DMS153 treated with DMSO at 0.1 percent for 48 hours (cell line): Measurements from ENCODE around the gene THRA.

Experiments used
- DNase-seq: peaks from one replicate; lab custom pipeline; 2025; ENCODE audit not compliant: unreplicated experiment; lab: John Stamatoyannopoulos, UW

The THRA gene, protein sequence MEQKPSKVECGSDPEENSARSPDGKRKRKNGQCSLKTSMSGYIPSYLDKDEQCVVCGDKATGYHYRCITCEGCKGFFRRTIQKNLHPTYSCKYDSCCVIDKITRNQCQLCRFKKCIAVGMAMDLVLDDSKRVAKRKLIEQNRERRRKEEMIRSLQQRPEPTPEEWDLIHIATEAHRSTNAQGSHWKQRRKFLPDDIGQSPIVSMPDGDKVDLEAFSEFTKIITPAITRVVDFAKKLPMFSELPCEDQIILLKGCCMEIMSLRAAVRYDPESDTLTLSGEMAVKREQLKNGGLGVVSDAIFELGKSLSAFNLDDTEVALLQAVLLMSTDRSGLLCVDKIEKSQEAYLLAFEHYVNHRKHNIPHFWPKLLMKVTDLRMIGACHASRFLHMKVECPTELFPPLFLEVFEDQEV

DNA sequence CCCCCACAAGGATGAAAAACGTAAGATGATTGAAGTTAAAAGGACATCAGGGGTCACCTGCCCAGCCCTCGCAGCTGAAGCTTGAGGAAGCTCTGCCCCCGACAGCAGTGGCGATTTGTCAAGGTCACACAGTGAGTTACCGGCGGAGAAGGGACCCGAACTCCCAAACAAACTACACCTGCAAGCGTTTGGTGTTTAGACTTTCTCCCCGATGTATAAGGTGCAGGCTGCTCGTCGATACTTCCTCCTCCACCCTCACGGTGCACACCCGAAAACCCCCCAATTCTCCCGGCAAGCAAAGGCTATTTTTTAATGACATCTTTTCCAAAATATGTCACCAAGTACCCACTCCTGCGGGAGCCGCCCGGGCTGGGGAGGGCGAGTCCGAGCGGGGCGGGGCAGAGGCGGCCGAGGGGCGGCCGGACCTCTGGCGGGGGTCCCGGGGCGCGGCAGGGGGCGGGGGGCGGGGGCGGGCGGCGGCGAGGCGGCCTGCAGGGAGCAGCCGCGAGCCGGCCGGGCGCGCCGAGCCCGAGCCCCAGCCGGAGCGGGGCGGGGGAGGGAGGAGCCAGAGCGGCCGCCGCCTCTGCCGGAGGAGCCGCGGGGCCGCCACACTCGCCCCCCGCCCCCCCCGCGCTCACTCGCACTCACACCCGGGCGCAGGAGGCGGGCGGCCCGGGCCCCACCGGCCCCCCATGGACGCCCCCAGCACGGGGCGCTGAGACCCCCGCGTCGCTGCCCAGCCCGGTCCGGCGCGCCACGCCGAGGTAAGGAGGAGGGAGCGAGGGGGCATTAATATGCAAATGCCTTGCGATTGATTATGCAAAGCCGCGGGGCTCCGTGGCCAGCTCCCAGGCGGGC is at the start of gene THRA:
Gene THRA, plus strand, starts transcription at position 637 of the 858 bp plus-strand sequence. CDS start 11,524 bp downstream, outside the sequence.
- peak; percentile 17 for DNase-seq

DNA sequence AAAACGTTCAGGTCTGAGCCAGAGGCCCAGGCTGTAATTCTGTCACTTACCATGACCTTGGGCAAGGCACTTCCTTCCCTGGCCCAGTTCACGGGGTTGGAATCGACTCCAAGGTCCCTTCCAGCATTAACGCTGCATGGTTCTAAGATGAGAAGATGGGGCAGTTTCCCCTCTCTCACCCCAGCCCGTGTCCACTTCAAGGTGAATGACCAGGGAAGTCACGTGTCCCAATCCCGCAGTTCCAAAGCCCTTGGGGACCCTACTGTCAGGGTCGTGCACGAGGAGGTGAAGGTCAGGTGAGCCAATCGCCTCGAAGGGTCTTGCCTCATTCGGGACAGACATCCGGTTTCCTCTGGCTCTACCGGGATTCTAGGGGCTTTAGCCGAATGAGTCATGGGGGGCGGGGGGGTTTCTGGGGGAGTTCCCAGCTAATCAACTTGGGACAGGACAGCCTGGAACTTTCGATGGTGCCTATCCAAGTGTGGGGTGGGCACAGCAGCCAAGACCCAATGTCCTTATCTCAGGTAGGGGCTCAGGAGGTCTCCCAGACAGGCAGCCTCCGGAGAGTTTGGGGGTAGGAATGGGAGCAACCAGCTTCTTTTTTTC is 48.3 kb upstream of the THRA start:
- DNase-seq = no peak

DNA sequence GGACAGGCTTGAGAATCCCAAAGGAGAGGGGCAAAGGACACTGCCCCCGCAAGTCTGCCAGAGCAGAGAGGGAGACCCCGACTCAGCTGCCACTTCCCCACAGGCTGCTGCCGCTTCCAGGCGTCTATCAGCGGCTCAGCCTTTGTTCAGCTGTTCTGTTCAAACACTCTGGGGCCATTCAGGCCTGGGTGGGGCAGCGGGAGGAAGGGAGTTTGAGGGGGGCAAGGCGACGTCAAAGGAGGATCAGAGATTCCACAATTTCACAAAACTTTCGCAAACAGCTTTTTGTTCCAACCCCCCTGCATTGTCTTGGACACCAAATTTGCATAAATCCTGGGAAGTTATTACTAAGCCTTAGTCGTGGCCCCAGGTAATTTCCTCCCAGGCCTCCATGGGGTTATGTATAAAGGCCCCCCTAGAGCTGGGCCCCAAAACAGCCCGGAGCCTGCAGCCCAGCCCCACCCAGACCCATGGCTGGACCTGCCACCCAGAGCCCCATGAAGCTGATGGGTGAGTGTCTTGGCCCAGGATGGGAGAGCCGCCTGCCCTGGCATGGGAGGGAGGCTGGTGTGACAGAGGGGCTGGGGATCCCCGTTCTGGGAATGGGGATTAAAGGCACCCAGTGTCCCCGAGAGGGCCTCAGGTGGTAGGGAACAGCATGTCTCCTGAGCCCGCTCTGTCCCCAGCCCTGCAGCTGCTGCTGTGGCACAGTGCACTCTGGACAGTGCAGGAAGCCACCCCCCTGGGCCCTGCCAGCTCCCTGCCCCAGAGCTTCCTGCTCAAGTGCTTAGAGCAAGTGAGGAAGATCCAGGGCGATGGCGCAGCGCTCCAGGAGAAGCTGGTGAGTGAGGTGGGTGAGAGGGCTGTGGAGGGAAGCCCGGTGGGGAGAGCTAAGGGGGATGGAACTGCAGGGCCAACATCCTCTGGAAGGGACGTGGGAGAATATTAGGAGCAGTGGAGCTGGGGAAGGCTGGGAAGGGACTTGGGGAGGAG is 47.5 kb upstream of the THRA start, which contains the start of gene CSF3:
Gene CSF3, plus strand, starts transcription at position 436 of the 993 bp plus-strand sequence. Its CDS starts 35 bp downstream, at position 471.
- peak; percentile 15 for DNase-seq

DNA sequence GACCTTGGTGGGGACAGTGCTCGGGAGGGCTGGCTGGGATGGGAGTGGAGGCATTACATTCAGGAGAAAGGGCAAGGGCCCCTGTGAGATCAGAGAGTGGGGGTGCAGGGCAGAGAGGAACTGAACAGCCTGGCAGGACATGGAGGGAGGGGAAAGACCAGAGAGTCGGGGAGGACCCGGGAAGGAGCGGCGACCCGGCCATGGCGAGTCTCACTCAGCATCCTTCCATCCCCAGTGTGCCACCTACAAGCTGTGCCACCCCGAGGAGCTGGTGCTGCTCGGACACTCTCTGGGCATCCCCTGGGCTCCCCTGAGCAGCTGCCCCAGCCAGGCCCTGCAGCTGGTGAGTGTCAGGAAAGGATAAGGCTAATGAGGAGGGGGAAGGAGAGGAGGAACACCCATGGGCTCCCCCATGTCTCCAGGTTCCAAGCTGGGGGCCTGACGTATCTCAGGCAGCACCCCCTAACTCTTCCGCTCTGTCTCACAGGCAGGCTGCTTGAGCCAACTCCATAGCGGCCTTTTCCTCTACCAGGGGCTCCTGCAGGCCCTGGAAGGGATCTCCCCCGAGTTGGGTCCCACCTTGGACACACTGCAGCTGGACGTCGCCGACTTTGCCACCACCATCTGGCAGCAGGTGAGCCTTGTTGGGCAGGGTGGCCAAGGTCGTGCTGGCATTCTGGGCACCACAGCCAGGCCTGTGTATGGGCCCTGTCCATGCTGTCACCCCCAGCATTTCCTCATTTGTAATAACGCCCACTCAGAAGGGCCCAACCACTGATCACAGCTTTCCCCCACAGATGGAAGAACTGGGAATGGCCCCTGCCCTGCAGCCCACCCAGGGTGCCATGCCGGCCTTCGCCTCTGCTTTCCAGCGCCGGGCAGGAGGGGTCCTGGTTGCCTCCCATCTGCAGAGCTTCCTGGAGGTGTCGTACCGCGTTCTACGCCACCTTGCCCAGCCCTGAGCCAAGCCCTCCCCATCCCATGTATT is 46.5 kb upstream of the THRA start:
- DNase-seq = no peak

DNA sequence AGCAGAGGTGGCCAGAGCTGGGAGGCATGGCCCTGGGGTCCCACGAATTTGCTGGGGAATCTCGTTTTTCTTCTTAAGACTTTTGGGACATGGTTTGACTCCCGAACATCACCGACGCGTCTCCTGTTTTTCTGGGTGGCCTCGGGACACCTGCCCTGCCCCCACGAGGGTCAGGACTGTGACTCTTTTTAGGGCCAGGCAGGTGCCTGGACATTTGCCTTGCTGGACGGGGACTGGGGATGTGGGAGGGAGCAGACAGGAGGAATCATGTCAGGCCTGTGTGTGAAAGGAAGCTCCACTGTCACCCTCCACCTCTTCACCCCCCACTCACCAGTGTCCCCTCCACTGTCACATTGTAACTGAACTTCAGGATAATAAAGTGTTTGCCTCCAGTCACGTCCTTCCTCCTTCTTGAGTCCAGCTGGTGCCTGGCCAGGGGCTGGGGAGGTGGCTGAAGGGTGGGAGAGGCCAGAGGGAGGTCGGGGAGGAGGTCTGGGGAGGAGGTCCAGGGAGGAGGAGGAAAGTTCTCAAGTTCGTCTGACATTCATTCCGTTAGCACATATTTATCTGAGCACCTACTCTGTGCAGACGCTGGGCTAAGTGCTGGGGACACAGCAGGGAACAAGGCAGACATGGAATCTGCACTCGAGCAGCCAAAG is 45.2 kb upstream of the THRA start:
- DNase-seq = no peak

DNA sequence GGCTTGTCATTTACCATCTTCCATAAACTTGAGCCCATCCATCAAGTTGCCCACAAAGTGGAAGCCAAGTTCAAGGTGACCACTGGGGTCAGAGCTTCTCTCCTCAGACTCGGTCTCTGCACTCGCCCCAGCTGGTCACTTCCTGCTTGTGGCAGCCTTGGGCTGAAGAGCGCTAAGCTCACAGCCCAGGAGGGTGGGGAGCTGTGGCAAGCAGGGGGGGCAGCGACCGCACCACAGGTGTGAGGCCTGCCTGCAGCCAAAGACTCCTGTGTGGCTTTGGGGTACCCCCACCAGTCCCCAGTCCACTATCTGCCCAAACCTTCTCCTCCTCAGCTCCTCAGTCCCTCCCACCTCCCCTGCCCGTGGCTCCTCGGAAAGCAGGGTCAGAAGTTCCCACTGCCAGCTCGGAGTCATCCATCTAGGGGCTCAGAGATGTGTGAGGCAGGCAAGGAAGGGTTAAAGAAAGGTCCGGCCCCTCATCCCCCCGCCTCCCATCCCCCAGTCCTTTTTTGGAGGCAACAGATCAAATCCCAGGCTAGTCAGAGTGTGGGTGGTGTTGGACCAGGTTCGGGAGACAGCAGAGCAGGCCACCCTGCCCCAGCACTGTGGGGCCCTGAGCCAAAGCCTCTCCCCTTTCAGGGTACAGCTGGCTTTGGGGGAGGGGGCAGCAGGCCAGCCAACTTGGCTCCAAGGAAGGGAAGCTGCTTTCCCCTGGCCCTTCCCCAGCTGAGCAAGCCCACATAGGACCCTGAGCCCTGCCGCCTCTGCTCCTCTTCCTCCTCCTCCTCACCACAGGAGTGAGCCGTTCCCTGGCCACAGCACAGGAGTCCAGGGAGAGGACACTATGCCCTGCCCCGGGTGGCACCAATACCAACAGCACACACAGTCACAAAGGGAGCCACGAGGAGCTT is 44.3 kb upstream of the THRA start:
- DNase-seq = no peak

DNA sequence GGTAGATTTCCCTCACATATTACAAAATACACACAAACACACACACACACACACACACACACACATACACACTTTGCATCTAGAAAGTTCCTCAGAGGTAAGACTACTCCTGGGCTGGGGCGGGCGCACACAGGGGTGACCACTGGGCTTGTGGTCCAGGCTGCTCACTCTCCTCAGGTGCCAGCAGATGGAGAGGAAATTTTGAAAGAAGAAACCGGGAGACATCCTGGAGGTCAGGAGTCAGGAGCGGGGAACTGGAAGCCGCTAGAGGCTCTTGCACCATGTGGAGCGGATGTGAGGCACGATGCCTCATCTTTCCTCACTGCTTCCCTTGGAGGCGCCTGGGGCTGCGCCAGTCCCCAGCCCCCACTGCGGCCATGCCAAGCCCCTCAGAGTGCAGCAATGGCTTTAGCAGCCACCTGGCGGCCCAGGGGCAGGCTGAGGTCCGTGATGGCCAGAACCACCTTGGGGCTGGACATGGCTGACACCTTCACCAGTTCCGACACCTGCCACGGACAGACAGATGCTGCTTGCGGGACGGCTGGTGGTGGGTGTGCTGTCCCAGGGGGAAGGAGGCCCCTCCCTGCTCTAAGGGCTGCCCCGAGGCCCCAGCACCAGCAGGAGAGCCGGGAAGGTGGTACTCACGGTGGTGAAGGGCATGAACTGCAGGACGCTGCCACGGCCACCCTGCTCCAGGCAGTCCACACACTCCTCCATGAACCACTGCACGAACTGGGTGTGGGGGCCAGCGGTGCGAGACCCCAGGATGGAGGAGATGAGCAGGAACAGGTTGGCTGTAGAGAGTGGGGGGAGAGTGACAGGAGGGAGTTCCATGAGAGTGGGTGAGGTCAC is 43.4 kb upstream of the THRA start:
- no peak for DNase-seq

DNA sequence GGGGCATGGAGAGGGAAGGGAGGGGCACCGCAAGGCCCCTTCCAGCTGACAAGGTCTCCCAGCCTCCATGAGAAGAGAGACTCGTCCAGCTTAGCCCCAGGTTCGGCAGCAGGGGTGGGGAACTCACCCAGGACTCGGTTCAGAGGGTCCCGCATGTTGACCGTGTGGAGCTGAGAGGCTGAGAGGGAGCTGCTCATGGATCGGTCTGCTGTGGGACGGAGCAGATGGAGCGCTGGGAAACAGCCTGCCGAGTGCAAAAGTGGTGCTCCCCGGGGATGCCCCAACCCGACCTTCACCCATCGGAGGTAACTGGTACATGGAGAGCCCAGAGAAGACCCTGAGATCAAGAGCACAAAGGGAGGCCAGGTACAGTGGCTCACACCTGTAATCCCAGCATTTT is 42.6 kb upstream of the THRA start:
- DNase-seq = no peak

DNA sequence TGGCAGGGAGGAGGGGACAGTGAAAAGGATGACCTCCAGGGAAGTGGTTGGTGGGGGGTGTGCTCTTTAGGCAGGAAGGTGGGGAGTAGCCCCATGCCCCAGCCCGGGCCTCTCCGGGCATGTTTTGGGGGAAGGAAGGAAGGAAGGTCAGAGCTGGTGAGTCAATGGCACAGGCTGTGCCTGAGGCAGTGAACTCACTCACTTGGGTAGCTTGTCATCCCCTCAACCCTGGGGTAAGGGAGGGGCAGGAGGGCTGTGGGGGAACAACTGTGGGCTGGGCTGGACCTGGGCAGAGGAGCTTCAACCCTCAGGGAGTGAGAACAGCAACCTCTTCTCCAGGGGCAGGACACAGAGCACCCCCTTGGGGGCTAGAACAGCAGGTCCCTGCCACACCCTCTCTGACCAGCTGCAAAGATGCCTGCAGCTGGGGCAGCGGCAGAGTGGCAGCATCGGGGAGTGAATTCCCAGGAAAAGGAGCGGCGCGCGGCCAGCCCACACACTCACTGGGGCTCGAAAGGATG is 41.3 kb upstream of the THRA start:
- DNase-seq = no peak

DNA sequence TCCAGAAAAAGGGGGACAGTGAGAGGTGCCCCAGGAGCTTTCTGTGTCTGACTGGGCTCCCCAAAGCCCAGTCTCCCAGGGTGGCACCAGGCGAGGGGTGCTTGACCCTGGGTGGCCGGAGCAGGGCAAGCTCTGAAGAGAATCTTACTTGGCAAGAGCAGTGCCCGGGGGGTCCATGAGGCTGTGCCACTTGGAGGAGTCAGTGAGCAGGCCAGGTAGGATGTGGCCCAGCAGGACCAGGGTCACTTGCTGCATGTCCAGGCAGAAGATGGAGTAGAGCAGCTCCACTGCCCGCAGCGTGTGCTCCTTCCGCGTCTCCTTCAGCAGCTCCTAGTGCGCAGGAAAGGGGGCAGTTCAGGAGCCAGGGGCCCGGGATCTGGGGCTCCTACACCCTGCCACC is 40.3 kb upstream of the THRA start:
- no peak for DNase-seq

DNA sequence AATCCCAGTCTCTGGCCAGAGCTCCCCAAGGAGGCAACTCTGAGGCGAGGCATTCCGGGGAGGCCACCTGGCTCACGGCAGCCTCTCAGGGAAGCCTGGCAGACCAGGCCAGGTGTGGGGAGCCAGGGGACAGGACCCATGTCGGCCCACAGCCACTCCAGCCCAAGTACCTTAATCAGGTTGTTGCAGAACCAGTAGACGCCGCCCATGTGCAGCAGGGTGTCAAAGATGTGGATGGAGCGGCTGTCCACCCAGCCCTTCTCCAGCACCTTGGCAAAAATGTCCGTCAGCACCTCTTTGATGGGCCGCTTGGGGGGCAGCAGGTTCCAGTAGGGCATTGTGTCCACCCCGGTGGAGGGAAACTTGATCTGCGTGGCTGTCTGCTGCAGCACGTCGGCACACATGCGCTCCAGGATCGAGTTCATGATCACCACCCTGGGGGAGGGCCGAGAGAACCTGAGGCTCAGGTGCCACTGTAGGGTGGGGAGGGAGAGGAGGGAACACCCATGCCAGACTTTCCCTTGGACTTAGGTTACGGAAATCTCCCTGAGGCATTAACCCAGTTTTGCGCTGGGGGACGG is 39.7 kb upstream of the THRA start:
- DNase-seq = peak; percentile 60

DNA sequence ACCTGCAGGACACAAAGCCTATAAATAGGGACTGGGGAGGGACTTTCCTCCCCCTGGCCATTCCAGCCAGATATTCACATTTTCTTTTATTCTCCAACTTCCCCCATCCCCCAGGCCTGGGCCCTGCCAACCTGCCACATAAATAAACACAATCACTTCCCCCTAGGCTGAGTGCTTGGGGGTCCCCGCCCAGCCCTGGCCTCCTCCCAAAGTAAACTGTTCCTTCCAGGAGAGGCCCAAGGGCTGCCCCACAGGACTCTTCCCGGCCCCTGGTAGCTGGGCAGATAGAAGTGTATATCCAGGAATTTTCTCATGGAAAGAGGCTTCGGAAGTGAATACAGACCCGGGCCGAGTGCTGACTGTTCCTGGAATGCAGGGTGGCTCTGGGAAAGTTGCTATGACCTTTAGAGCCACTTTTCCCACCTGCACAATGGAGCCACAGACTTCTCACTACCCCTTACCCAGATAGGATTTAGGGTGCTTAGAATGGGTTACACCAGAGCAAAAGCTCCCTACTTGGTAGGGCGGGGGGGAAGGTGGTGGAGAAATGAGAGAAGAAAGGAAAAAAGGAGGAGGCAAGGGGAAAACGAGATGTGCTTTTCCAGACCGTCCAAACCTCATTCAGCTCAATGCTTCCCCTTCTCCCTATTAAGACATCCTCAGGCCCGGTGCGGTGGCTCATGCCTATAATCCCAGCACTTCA is 39.0 kb upstream of the THRA start:
- peak; percentile 60 for DNase-seq

DNA sequence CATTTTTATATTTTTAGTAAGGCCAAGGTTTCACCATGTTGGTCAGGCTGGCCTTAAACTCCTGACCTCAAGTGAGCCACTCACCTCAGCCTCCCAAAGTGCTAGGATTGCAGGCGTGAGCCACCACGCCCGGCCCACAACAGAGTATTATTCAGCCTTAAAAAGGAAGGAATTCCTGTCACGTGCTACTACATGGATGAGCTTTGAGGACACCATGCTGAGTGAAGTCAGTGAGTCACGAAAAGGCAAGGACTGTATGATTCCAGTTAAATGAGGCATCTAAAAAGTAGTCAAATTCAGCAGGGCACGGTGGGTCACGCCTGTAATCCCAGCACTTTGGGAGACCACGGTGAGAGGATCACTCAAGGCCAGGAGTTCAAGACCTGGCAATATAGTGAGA is 37.9 kb upstream of the THRA start:
- DNase-seq = no peak

DNA sequence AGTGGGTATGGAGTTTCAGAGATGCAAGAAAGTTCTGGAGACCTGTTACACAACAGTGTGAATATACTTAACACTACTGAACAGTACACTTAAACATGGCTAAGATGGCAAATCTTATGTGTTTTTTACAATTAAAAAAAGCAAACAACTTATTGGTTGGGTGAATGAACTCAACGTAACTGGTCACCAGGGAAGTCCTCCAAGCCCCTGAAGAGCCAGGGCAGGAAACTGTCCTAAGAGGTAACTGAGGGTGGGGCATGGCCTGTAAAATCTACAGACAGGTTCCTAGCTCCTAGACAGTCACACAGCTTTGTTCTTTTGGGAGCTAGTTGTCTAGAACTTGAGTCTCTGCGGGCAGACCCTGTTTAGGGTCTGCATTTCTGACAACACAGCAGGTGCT is 37.2 kb upstream of the THRA start:
- DNase-seq = no peak

DNA sequence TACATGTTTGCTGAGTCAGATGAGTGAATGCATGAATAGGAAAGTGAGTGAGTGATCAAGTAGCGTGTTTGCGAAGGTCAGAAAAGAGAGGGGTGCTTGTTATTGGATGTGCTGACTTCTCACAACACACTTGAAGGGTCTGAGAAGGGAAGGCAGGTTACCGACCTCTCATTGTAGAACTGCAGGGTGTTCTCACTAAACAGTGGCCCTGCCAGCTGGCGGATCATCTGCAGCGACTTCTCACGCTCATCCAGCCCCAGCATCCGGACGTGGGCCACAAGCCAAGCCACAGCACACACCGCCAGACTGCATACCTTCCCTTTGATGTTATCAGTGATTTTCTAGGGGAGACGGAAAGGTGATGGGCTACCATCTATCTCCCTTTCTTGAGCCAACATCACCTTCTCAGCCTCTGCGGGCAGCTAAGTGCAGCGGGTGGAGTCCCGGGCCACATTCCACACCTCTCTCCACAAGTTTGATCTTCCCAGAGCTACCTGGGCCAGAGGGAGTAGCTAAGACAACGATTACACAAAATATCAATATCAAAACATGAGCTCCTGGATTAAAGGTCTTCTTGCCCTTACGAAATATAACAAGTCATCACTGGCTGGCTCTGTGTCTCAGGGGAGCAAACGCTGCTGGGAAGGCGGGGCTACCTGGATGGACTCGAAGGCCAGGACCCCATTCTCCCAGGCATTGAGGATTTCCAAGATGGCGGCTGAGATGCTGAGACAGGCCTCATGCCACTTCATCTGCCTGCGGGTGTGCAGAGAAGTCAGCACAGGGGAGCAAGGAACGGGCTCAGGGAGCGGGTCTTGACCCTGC is 36.6 kb upstream of the THRA start:
- DNase-seq = peak; percentile 41
